HG02970 (cell line): ENCODE data around the gene MSTO1.
A peak's percentile ranks its signal among the peaks of the same experiment; 100 is the strongest.
"Not testable (repeated sequence)": the region's sequence is repeated elsewhere in the genome, so short reads cannot be mapped to it uniquely, and the experiment has no call there.

ENCODE experiments used
- ATAC-seq: cut with Tn5 transposase; IDR thresholded peaks from one replicate; pipeline ENCODE4 v1.9.1; 2021; ENCODE audit warnings: mild to moderate bottlenecking, moderate library complexity, moderate number of reproducible peaks; ENCODE audit not compliant: unreplicated experiment, low FRiP score

The MSTO1 gene

DNA sequence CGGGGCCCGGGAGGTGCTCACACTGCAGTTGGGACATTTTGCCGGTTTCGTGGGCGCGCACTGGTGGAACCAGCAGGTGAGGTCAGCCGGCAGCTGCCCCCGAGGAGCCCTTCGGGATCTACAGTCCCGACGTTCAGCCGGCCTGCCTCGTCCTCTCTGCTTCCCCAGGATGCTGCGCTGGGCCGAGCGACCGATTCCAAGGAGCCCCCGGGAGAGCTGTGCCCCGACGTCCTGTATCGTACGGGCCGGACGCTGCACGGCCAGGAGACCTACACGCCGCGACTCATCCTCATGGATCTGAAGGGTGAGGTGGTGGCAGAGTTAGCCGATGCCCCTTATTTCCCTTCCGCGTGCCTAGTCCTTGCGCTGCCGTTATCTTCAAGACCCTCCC is 234 bp downstream of the MSTO1 start:
- peak; percentile 20 for ATAC-seq

DNA sequence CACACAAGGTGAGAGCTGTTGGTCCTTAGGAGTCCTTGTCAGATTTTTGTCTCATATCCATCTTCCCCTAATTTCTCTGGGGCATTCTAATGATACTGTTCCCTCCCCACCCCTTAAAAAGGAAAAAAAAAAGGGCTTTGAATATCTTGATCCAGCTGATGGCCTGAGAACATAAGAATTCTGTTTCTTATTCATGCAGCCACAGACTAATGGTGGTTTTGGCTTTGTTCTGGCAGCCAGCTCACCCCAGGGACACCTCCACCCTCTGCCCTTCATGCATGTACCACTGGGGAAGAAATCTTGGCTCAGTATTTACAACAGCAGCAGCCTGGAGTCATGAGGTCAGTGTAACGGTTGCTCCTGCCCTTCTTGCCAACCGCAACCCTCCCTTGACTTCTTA is 3.2 kb downstream of the MSTO1 start:
- ATAC-seq = not testable (repeated sequence)

DNA sequence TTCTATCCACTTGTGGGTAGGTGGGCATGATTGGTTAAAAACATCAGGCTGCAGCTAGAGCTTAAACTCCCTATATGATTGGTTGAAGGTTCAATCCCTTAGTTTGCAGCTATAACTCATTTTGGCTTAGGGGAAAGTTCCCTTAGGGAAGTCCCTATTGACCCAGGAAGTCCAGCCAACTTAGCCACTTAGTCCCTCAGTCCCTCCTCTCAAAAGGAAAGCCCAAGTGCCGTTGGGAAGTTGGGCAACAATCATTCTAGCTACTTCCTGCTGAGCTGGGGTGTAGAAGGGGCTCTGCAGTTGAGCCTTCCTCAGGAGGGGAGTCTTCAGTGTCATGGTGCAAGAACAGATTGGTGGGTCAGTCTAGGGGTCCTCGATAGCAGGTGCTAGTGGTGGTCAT is 12.2 kb downstream of the MSTO1 start:
- no peak for ATAC-seq

DNA sequence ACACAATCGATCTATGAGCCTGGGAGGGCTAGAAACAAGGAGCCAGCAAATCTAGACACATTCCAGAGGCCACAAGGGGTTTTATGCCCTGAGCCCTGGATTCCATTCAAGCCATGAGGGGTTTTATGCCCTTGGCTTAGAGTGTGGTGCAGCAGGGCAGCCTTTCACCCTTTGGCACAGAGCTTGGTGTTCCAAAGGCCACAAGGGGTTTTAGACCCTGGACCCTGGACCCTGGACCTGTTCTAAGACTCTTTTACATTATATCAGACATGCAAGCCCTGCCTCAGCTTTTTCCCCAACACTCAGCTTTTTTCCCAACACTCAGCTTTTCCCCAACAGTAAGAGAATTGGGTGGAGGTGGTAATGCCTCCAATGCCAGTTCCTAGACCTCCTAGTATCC is 13.3 kb downstream of the MSTO1 start:
- no peak for ATAC-seq

DNA sequence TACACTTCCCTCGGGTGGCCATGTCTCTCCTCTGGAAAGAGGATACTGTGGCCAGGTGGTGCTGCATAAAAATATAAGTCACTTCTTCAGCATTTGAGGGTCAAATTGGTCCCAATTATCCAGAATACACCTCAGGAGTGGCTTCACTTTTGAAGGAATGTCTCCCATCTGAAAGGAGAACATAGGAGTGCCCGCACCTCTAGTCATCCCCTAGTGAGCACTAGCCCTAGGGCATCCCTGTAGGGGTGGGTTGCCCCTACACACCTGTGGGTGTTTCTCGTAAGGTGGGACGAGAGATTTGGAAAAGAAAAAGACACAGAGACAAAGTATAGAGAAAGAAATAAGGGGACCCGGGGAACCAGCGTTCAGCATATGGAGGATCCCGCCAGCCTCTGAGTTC is 16.4 kb downstream of the MSTO1 start:
- not testable (repeated sequence) for ATAC-seq

DNA sequence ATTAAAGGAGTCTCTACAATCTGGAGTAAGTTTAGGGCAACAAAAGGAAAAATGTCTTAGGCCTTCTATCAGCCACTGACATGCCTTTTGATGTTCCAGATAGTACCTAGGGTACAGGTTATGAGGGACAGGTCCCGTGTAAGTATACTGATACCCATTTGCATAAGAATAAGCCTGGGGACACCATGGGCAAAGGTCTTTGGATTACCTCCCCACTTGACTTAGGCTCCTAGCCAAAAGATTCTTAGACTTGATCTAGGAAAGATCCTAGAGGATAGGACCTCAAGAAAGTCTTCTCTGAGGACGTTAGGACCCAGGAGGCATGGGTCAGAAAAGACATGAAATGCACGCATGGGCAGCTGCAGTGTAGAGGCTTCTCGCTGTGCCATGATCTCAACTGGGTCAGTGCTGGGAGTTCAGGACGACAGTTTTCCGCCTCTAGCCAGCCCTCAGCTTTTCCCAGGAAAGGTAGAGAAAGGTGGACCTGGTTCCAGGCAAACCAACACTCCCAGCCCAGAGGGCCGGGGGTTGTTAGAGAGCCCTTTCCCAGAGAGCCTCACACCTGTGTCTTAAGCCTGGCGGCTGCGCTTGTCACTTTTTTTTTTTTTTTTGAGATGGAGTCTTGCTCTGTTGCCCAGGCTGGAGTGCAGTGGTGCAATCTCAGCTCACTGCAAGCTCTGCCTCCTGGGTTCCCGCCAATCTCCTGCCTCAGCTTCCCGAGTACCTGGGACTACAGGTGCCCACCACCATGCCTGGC is 26.6 kb downstream of the MSTO1 start:
- no peak for ATAC-seq

DNA sequence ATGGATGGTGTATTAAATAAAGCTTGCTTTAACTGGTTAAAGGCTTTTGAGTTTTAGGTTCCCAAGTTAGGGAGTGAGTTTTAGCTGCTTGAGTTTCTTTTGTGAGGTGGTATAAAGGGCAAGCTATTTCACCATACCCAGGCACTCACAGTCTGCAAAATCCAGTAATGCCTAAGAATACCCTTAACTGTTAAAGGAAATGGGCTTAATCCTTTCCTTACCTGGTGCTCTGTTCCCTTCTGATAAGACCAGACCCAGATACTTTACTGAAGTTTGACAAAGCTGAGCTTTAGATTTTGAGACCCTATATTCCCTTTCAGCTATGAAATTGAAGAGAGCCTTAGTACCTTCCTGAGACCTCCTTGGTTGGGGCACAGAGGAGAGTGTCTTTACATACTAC is 30.3 kb downstream of the MSTO1 start:
- no peak for ATAC-seq

DNA sequence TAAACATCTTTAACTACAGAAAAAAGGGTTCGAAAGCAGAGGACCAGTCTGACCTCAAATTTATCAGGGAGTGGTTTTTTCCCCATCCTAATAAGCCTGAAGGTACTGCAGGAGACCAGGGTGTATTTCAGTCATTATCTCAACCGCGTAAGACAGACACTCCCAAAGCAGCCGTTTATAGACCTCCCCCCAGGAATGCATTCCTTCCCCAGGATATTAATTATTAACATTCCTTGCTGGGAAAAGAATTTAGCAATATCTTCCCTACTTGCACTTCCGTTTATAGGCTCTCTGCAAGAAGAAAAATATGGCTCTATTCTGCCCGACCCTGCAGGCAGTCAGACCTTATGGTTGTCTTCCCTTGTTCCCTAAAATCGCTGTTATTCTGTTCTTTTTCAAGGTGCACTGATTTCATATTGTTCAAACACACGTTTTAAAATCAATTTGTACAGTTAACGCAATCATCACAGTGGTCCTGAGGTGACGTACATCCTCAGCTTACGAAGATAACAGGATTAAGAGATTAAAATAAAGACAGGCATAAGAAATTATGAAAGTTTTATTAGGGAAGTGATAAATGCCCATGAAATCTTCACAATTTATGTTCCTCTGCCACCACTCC is 32.7 kb downstream of the MSTO1 start:
- not testable (repeated sequence) for ATAC-seq

DNA sequence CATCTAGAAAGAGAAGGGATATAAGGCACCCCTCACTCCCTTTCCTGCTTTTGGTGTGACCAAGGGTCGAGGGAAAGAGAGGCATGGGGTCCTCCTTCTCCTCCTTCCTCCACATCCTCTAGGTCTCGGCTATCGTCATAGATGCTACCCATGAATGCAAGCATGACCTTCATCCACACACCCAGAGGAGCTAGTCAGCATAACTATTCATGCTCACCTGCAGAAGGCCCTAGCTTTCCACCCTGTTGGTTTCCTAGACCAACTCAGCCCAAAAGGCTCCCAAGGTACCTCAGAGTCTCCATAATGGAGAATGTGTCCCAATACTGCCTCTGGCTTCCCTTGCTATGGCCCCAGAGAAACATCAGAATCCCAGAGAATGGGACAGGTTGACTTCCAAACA is 33.2 kb downstream of the MSTO1 start:
- ATAC-seq = no peak

DNA sequence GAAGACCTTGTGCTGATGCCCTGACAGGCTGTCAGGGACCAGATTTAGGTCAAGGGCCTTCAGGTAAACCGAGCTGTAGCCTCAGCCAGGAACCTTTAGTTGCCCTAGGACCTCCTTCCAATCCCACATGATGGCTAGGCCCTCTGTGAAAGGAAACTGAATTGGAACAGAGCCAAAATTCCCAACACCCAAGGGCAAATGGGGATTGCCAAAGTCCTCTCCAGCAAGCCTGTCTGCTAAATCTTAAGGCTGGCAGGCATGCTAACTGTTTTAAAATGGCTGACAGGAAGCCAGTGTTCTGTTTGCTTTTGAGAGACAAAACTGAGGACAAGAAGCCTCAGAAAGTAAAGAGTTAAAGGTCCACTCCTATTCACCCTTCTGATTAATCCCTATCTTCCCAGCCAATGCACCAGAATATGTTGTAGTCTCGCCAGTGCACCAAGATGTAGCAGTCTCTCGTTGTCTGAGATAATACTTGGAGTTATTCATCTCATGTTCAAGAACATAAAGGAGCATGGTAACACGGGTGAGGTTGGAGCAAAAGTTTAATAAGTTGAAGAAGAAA is 35.1 kb downstream of the MSTO1 start:
- ATAC-seq = no peak

DNA sequence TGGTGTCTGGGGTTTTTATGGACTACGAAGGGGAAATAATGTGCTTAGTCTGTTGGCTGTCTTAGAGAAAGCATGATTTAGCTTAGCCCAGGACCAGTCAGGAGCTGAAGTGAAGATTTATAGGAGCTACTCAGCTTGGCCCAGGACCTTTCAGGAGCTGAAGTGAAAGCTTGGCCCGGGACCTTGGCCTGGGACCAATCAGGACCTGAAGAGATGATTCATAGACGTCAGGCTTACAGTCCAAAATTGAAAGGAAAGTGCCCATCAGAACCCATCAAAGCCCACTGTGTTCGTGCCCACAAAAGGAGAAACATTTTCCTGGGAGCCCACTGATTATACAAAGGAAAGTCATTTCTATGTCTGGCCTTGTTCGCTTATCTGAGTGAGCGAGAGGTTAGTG is 35.6 kb downstream of the MSTO1 start:
- ATAC-seq = no peak

DNA sequence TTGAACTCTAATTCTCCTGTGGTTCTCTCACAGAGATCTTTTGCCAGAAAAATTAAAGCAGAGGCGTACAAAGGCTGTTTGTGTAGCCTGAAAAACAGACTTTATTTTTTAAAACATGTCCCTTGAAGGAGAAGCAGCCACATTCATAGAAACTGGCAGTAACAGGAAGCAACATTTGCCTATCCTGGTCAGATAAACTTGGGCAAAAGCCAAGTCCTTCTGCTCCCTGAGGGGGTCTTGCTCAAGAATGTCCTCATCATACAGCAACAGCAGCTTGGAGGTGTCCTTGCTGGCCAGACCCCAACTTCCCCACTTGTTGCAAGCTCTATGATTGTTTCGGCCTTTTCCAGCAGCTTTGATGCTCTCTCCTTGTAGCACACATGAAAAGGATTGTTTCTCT is 36.3 kb downstream of the MSTO1 start:
- ATAC-seq = no peak

DNA sequence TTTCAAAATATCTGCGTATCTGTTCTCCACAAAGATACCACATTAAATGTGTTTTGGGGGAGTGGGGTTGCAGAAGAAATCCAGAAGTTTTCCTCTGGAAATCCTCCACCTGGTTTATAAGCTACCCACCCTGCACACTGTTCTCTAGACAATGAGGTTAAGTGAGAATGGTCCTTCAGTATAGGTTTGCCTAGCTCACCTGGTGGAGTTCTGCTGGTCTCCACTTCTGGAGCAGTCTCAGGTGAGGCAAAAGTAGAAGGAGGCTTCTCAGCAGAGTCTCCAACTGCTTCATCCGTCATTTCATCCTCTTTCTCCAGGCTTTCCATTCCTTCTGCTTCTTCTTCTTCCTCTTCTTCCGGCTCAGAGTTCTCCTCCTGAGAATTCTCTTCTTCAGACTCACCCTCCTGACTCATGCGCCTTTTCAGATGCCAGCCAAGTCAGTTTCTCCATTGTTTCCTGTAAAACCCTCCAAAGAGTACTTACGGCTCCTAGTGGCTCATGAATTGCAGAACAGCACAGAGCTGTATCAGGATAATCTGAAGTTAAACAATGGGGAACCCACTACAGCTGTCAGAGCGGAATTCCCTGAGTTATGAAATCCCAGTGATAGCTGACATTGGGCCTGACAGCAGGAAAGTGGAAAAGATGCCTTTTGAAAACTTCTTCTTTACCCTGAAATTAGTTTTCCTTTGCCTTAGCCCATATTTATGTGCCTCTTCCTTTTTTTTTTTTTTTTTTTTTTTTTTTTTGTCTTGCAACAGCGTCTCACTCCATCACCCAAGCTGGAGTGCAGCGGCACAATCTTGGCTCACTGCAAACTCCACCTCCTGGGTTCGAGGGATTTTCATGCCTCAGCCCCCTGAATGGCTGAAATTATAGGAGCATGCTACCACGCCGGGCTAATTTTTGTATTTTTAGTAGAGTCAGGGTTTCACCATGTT is 38.5 kb downstream of the MSTO1 start:
- ATAC-seq = no peak

DNA sequence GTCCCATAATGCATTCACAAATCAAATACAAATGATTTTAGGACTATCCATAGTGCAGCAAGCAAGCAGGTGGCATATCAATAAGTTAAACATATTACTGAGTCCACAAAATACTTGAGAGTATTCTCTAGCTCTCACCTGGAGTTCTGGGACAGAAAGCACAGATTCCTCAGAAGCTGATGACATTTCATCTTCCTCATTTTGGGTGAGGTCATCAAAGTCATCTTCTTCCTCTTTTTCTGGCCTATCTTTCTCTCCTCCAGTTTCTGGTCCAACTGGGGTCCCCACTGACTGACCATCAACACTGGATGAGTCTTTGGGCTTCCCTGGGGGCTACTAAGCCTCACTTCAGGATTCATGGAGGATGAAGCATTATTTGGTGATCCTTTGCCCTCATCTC is 39.7 kb downstream of the MSTO1 start:
- ATAC-seq = no peak

DNA sequence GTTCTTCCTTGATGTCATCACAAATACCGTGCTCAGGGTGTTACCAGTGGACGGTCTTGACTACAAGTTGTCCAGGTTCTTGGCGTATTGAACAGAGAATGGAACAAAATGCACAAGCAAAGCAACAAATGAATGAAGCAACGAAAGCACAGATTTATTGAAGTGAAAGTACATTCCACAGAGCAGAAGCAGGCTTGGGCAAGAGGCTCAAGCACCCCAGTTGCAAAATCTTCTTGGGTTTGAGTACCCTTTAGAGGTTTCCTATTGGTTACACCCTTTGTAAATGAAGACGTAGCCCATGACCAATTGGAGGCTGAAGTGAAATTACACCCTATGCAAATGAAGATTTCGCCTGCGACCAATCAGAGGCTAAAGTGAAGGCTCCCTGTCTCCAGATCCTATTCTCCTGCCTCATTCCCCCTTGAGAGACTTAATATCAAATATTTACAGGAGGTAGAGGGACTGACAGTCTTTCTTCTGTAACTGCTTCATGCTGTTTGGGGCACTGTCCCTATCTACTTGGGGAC is 40.3 kb downstream of the MSTO1 start:
- no peak for ATAC-seq

DNA sequence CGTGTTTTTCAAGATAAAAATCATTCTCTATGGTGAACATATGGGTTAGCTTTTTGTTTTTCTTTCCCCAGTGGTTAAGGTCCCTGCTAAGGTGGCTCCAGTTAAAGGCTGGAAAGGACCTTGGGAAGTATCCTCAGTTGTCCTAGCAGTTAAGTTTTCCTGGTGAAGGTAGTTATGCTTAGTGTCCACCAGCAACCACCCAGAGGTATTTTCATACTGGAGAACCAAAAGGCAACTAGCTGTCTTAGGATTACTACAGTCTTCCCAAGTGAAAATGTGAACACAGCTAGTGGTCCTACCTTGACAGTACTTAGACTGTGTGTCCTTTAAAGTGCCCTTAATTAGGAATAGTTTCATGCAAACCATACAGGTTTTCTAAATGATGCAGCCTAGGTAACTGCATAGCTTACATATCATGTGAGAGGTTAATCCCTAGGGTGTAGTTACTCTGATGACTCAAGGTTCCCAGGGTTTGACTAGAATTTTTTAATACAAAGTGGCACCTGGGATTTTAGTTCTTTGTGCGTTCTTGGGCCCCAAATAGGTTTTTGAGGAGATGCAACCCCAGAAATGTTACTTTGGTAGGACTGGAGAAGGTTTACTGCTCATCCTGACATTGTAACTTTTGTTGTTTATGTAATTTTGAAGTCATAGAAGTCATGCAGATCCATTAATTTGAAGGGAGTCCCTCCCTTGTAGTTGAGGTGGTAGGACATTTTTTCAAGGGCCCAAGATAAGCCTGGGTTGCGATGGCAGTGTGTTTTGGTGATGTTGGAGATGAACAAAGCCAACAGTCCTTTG is 42.0 kb downstream of the MSTO1 start:
- no peak for ATAC-seq

DNA sequence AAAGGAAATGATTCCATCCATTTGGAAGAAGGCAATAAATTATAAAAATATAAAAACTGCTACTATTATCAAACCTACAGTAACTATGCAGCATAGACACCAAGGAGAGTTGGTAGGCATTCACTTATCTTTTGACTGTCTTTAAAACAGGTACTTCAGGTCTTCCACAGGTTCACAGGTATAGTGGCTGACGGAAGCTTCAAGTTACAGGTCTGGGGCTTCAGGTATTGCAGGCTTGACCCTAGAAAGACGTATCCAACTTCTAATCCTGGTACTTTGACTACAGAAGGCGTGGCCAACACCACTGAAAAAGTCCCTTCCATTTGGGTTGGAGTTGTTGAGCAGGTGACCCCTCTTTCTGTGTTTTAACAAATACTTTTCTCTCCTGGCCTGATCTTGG is 42.9 kb downstream of the MSTO1 start:
- no peak for ATAC-seq

DNA sequence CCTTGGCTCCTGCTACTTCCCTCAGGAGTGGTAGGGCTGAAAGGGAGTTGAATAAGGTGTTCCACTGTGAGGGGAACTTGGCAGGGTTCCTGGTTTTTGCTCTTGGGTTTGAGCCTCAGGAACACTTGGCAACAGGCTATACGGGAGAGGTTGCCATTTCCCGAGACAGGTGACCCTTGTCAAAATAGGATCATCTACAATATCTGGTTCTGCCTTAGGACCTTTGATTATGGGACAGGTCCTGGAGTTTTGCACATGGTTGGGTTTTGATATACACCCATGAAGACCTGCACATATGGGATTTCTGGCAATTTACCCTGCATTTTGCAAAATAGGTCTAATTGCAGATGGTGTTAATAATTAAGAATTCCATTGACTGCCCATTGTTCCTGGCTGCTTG is 47.4 kb downstream of the MSTO1 start:
- ATAC-seq = no peak

DNA sequence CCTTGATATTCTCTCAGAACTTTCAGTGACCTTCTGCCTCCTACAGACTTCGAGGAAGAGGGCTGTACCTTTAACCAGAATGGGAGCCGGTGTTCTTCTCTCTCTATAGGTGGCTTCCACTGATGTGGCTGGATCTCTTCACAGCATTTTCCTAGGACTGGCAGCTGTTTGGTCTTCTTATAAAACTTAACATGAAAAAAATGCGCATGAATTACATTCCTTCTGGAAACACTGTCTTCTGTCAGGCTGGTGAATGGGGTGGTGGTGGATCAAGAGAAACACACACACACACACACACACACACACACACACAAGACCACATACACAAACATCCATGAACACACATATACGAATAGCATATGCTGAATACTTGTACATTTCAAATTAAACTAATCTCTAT is 51.2 kb downstream of the MSTO1 start:
- not testable (repeated sequence) for ATAC-seq
